Ishikawa (cell line): ENCODE measurements around the gene R3HDM2.

Source experiments
- CEBPB ChIP-seq: IDR thresholded peaks from 2 replicates; pipeline ENCODE4 v1.6.1; 2012
- CREB1 ChIP-seq: IDR thresholded peaks from 2 replicates; pipeline ENCODE4 v1.6.1; 2012; ENCODE audit warnings: low read depth
- EGR1 ChIP-seq: IDR thresholded peaks from 2 replicates; pipeline ENCODE4 v1.6.1; 2012
- EP300 ChIP-seq: IDR thresholded peaks from 2 replicates; pipeline ENCODE4 v1.6.1; 2012; ENCODE audit warnings: borderline replicate concordance
- FOXM1 ChIP-seq: IDR thresholded peaks from 2 replicates; pipeline ENCODE4 v1.6.1; 2012; ENCODE audit warnings: low read depth, borderline replicate concordance
- MAX ChIP-seq: IDR thresholded peaks from 2 replicates; pipeline ENCODE4 v1.6.1; 2012
- NFIC ChIP-seq: IDR thresholded peaks from 2 replicates; pipeline ENCODE4 v1.6.1; 2012
- RAD21 ChIP-seq: IDR thresholded peaks from 2 replicates; pipeline ENCODE4 v1.6.1; 2012; ENCODE audit warnings: low read depth
- REST ChIP-seq: IDR thresholded peaks from 2 replicates; pipeline ENCODE4 v1.6.1; 2012; ENCODE audit warnings: low read depth, mild to moderate bottlenecking
- TAF1 ChIP-seq: IDR thresholded peaks from 2 replicates; pipeline ENCODE4 v1.6.1; 2012; ENCODE audit warnings: low read depth, mild to moderate bottlenecking
- TCF12 ChIP-seq: IDR thresholded peaks from 2 replicates; pipeline ENCODE4 v1.6.1; 2012; ENCODE audit warnings: low read depth
- TEAD4 ChIP-seq: IDR thresholded peaks from 2 replicates; pipeline ENCODE4 v1.6.1; 2012
- USF1 ChIP-seq: IDR thresholded peaks from 2 replicates; pipeline ENCODE4 v1.6.1; 2012
- YY1 ChIP-seq: IDR thresholded peaks from 2 replicates; pipeline ENCODE4 v1.6.1; 2012; ENCODE audit warnings: low read depth
- ZBTB7A ChIP-seq: IDR thresholded peaks from 2 replicates; pipeline ENCODE4 v1.6.1; 2012; ENCODE audit warnings: low read depth

R3HDM2 gene

GRCh38 chr12:57208631-57209282, 222.1 kb downstream of the R3HDM2 start:
- TF ChIP-seq TEAD4 (no peak), EP300 (no peak), USF1 (no peak), RAD21 (no peak), REST (no peak), EGR1 (no peak), NFIC (no peak), ZBTB7A (no peak), CEBPB (no peak), CREB1 (no peak)

GRCh38 chr12:57207731-57208630, 222.9 kb downstream of the R3HDM2 start:
- TF ChIP-seq MAX (no peak), USF1 (no peak), CREB1 (no peak), RAD21 (no peak), REST (no peak), YY1 (no peak), TCF12 (no peak), CEBPB (no peak), TAF1 (no peak), EGR1 (no peak), TEAD4 (no peak)

- no peak for TF ChIP-seq USF1
- no peak for TF ChIP-seq NFIC
- TF ChIP-seq TCF12: no peak
- no peak for TF ChIP-seq EP300
- TF ChIP-seq RAD21: no peak
Observed at GRCh38 chr12:57205931-57206330, 224.9 kb downstream of the R3HDM2 start.

GRCh38 chr12:57205186-57205585, 225.7 kb downstream of the R3HDM2 start:
- TF ChIP-seq REST: no peak
- TF ChIP-seq RAD21: no peak
- no peak for TF ChIP-seq EP300
- TF ChIP-seq YY1: no peak
- no peak for TF ChIP-seq FOXM1
- no peak for TF ChIP-seq CREB1
- TF ChIP-seq USF1: no peak
- no peak for TF ChIP-seq ZBTB7A
- no peak for TF ChIP-seq EGR1
- no peak for TF ChIP-seq TAF1
- TF ChIP-seq TEAD4: no peak
- no peak for TF ChIP-seq CEBPB
- no peak for TF ChIP-seq NFIC
- no peak for TF ChIP-seq MAX
